Measurements from ENCODE around the gene RABEP2.

GRCh38 chr16:28866454-28866804 lies 58.6 kb downstream of the RABEP2 start:
- no peak for TF ChIP-seq CTCF (IDR thresholded peaks at IDR 0.05; ENCODE audit: low read depth, low read length, poor library complexity, severe bottlenecking)
- TF ChIP-seq EZH2phosphoT487 (IDR thresholded peaks at IDR 0.05; ENCODE audit: borderline replicate concordance, low read length): no peak
